HG02642 (cell line): ENCODE results near the gene NECTIN2.
"Not testable (repeated sequence)": the region's sequence is repeated elsewhere in the genome, so short reads cannot be mapped to it uniquely, and the experiment has no call there.

ENCODE experiments used
- ATAC-seq: cut with Tn5 transposase; IDR thresholded peaks from one replicate; pipeline ENCODE4 v1.9.1; 2021; ENCODE audit warnings: mild to moderate bottlenecking; ENCODE audit not compliant: unreplicated experiment, poor library complexity

NECTIN2 gene

GRCh38 chr19:44848812-44849447 lies 2.8 kb downstream of the NECTIN2 start:
- ATAC-seq = no peak

DNA sequence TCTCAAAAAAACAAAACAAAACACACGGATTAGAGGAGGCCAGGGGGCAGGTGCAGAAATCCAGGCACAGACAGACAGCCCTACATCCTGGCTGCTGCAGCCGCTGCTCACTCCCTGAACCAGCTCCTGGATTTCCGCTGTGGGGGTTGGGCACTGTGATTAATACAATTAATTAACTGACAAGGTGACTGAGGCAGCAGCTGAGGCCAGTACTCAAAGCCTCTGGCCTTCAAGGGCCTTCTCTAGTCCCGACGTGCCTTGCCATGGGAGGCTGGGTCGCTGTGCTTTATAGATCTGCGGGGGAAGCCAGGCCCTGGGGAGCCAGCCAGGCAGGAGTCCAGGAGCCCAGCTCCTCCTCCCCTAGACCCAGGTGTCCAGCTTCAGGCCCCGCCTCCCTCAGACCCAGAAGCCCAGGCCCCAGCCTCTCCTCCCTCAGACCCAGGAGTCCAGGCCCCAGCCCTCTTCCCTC lies 4.6 kb downstream of the NECTIN2 start:
- ATAC-seq = no peak

DNA sequence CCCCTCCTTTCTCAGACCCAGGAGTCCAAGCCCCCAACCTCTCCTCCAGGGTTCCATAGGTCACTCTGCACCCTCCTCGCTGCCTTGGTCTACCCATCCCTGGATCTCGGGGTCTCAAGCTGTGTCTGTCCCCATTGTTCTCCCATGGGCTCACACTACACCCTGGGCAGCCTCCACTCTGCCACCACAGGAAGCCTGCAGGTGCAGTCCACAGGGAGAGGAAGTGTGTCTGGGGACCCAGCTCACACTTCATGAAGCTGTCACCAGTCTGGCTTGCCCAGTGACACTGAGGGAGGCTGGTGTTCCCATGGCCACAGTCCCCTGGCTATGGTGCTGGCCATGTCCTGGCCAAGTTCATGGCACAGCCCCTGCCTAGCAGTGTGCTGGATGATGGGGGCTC lies 5.3 kb downstream of the NECTIN2 start:
- ATAC-seq = no peak

DNA sequence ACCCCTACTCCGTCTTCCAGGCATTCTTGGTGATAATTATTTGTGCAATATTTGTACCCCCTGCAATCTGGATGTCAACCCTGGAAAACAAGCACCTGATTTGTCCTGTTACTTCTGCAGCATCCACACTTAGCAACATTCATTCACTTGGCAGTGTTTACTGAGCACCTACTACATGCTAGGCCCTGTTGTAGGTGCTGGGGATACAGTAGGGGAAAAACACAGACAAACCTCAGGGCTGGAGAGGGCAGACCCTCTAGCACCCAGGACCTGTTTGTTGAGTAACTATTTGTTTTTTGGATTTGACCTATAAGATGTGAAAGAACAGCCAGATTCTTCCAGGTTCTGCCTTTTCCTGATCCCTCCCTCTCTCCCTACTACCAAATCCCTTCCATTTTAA lies 9.5 kb downstream of the NECTIN2 start:
- no peak for ATAC-seq

- no peak for ATAC-seq
Observed at GRCh38 chr19:44856421-44857083, 10.5 kb downstream of the NECTIN2 start.

DNA sequence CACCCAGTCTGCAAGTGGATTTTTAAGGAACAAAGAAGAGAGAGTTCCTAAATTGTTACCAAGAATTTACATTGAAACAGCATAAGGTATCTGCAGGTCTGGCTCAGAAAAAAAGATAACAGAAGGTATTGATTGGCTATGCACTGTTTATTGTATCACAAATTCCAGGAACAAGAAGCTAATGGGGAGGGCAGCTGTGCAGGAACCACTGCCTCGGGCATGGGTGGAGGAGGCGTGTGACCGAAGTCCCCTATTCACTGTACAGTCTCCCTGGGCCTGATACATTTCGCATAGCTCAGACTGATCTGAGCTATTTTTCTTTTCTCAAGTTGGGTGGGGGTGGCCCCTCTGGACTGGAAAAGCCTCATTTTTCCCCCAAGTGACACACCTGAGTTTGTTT lies 11.7 kb downstream of the NECTIN2 start:
- ATAC-seq = no peak

GRCh38 chr19:44861576-44861975 lies 15.5 kb downstream of the NECTIN2 start:
- not testable (repeated sequence) for ATAC-seq

GRCh38 chr19:44863990-44864389 lies 17.9 kb downstream of the NECTIN2 start:
- no peak for ATAC-seq

DNA sequence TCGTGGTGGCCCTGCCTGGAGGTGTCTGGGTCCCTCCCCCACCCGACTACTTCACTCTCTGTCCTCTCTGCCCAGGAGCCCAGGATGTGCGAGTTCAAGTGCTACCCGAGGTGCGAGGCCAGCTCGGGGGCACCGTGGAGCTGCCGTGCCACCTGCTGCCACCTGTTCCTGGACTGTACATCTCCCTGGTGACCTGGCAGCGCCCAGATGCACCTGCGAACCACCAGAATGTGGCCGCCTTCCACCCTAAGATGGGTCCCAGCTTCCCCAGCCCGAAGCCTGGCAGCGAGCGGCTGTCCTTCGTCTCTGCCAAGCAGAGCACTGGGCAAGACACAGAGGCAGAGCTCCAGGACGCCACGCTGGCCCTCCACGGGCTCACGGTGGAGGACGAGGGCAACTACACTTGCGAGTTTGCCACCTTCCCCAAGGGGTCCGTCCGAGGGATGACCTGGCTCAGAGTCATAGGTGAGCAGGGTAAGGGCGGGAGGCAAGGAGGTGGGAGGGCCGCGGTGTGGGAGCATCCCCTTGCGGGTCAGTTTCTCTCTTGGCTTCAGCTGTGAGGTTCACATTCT lies 19.2 kb downstream of the NECTIN2 start:
- no peak for ATAC-seq

DNA sequence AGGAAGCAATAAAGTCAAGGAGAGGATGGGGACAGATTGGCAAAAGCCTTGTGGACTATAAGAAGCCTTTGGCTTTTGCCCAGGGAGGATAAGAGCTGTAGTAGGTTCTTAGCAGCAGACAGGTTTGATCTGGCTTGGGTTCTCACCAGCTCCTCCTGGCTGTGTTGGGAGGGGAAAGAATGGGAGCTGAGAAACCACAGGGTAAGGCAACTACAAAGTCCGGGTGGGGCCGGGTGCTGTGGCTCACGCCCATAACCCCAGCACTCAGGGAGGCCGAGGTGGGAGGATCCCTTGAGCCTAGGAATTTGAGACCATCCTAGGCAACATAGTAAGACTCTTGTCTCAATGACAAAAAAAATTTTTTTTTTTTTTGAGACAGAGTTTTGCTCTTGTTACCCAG lies 20.6 kb downstream of the NECTIN2 start:
- ATAC-seq = no peak

DNA sequence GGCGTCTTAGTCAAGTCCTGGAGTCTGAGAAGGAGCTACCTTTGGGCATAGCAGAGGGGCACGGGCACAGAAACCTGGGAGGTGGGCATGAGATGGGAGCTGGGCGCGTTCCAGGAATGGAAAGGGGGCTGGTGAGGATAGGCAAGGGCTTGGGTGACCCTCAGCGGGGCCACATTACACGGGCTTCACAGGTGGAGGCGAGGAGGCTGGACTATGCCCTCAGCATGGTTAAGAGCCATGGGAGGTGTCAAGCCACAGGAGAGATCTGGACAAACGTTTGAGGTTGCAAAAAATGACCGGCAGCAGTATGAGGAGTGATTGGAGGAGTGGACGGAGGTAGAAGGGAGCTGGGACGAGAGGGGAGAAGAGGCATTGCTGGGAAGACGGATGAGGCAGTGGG lies 21.5 kb downstream of the NECTIN2 start:
- ATAC-seq = no peak

DNA sequence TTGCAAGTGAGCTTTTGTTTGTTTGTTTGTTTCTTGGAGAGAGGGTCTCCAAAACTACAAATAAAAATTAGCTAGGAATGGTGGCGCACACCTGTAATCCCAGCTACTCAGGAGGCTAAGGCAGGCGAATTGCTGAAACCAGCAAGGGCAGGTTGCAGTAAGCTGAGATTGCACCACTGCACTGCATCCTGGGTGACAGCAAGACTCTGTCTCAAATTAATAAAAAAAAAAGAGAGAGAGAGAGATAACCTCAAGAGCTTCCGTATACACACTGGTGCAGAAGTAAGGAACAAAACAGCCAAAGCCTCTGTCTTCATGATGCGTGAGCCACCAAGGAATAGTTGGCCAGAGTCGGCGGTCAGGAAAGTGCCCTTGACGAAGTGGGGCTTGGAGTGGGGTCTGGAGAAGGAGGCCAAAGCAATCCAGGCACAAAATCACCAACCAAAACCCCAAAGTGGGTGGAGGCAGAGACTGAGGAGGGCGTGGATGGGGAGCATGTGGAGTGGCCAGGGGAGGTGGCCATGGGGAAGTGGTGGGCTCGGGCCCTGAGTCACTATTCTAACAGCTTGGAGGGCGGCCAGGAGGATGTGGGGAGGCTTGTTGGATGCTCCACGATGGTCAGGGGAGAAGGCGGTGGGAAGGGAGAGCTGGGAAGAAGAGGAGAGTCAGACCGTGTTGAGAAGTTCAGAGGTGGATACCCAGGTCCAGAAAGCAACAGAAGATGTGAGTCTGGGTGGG lies 23.8 kb downstream of the NECTIN2 start:
- no peak for ATAC-seq

DNA sequence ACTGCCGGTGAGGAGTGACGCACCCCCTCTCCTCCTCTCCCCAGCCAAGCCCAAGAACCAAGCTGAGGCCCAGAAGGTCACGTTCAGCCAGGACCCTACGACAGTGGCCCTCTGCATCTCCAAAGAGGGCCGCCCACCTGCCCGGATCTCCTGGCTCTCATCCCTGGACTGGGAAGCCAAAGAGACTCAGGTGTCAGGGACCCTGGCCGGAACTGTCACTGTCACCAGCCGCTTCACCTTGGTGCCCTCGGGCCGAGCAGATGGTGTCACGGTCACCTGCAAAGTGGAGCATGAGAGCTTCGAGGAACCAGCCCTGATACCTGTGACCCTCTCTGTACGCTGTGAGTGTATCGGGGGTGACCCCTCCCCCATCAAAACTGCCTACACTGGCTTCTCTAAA lies 25.7 kb downstream of the NECTIN2 start:
- ATAC-seq = no peak

DNA sequence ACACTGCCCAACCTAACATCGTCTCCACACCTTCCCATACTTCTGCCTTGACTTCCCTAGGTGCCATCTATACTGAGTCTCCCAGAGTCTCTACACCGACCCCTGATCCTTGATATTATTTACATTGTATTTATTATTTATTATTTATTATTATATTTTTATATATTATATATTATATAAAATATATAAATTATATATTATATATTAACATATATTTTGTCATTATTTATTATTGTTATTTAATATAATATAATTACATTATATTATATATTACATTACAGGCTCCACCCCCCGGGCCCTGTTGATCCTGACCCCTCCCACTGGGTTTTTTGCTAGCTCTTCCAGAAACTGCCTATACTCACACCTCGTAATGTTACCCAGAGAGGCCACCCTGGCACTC lies 26.6 kb downstream of the NECTIN2 start:
- no peak for ATAC-seq

DNA sequence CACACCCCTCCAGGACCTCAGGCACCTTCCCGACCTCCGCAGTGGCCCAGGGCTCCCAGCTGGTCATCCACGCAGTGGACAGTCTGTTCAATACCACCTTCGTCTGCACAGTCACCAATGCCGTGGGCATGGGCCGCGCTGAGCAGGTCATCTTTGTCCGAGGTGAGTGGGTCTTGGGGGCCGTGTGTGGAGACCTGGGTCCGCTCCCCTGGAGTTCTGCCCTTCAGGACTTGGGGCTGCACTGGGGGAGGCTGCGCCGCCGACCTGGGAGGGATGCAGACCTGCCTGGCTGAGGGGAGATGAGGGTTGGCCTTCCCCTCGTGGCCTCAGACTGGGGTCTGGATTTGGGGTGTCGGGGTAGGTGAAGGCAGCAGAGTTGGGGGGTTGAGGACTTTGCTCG lies 28.2 kb downstream of the NECTIN2 start:
- ATAC-seq = no peak

DNA sequence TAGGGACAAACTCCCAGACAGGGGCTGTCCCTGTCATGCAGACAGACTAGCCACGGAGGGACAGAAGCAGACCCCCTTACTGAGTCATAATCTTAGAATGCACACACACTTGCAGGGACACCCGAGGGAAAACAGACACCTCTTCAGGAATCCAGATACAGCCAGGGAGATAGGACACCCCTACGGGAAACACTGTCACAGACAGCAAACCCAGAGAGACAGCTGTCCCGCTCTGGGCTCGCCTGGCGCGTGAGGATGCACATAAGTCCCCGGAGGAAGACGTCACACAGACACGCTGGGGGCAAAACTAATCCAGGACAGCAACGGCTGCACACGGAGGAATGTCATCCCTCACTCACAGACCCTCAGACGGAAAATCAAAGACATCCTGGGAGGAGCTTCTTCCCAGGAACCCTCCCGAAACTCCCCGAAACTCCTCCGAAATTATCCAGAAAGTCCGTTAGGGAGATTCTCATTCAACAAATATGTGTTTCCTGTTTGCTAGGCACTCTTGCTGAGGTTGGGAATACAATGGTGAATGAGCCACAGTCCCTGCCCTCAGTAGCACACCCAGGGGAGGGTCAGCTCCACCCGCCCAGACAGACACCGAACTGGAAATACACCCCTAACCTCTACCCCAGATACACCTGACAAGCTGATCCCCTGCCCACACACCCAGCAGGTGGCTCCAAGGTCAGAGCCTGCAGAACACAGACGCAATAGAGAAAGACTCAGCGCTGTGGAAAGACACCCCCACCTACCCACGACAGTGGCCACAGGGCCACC lies 29.8 kb downstream of the NECTIN2 start:
- no peak for ATAC-seq

DNA sequence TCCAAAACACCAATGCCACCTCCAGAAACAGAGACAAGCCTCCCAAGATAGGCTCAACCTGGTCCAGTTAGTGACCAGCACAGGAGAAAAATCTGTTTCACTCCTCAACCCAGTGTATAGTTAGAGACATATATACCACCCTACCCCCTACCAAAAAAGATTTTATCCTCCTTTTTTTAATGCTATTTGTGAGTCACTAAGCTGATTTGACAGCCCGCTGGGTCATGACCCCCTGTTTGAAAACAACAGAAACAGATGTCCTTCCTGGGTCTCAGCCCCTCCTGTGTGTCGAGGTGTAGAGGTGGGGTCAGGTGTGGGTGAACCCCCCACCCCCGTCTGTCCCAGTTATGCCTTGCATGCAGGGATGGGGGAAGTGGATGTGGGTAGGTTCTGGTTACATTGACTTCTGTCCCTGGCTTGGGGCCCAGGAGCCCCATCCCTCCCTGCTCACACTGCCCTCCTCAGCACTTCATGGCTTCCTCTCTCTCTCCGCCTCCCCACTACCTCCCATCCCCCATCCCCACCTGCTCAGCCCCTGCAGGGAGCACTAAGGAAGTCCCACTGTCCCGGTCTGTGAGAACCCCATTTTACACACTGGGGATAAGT lies 30.9 kb downstream of the NECTIN2 start:
- no peak for ATAC-seq

DNA sequence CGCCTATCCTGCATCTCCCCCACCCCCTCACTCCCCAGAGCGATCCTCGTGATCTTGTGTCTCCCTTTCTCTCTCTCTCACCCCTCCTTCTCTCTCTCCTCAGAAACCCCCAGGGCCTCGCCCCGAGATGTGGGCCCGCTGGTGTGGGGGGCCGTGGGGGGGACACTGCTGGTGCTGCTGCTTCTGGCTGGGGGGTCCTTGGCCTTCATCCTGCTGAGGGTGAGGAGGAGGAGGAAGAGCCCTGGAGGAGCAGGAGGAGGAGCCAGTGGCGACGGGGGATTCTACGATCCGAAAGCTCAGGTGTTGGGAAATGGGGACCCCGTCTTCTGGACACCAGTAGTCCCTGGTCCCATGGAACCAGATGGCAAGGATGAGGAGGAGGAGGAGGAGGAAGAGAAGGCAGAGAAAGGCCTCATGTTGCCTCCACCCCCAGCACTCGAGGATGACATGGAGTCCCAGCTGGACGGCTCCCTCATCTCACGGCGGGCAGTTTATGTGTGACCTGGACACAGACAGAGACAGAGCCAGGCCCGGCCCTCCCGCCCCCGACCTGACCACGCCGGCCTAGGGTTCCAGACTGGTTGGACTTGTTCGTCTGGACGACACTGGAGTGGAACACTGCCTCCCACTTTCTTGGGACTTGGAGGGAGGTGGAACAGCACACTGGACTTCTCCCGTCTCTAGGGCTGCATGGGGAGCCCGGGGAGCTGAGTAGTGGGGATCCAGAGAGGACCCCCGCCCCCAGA lies 32.2 kb downstream of the NECTIN2 start:
- no peak for ATAC-seq

DNA sequence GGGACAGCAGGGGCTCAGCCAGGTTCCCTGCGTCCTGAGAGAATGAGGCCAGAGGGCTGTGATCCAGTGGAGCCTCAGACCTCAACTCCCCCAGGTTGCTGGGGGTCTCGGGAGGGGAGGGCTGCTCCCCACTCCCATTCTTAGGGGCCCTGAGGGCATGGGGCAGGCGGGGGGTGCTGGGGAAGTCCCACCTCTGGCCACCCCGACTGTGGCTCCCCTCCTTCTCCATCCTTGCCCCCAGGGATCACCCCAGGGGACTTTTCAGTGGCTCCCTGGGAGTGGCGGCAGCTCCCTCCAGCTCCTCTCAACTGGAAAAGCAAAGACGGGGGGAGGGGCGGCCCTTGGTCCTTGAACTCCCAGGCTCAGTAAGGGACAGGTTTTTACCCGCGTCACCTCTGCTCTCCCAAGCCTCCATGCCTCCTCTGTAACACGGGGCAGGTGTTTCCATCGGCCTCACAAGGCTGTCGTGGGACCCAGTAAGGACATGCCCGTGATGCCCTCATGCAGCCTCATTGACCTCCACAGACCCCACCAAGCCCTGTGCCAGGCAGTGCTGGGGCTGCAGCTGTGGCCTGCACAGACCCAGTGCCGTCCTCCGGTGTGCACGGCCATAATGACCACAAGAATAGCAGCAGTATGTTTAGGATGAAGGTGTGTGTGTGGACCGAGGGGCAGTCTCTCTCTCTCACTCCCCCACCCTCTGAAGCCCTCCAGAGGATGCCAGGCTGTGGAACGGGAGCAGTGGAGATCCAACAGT lies 33.4 kb downstream of the NECTIN2 start:
- ATAC-seq = no peak
